Activated T-cell treated with anti-CD3 and anti-CD28 coated beads for 1 hour (primary cell): Measurements from ENCODE around the gene ADH6.
"Not testable (repeated sequence)": the region's sequence is repeated elsewhere in the genome, so short reads cannot be mapped to it uniquely, and the experiment has no call there.

Experiments used
- DNase-seq: peaks from one replicate; pipeline ENCODE4 v3.0.0-alpha.2; 2020; ENCODE audit warnings: low read depth

ADH6 gene

DNA sequence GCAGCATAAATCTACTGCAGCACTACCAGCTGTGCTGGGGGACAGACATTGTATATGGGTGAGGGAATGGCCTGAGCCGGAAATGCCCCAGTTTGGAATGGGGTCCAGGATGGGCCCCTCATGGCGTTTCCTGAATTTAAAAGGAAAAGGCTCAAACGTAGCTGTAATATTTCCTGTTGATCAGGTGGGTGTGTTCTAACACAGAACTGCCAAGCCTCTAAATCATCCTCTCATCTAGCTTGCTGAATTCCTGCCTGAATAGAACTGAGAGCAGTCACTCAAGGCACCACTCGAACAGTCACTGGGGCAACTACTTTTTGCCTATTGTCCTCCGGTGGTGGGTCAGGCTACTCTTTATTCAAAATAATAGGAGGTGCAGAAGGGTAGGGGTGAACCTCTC, 28.7 kb downstream of the ADH6 start:
- no peak for DNase-seq

DNA sequence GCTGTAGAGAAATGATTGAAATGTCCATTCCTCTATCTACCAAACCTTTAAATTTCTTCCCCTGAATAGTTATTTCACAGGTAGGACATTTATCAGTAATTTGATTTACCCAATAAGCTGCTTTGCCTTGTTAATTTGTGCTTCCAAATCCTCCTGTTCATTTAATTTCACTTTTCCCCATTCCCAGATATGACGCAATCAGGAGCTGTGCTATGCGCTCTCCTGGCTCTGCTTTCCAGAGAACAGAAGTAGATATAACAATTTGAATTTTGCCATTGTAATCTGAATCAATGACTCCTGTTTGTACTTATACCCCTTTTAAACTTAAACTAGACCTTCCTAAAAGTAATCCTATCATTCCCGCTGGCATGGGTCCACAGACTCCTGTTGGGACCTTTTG, 29.1 kb downstream of the ADH6 start:
- not testable (repeated sequence) for DNase-seq

DNA sequence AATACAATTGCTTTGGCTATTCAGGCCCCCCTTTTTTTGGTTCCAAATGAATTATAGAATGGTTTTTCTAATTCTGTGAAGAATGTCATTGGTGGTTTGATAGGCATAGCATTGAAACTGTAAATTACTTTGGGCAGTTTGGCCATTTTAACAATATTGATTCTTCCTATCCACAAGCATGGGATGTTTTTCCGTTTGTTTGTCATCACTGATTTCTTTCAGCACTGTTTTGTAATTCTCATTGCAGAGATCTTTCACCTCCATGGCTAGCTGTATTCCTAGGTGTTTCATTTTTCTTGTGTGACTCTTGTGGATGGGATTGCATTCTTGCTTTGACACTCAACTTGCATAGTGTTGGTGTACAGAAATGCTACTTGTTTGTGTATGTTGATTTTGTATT, 33.0 kb downstream of the ADH6 start:
- DNase-seq: no peak

DNA sequence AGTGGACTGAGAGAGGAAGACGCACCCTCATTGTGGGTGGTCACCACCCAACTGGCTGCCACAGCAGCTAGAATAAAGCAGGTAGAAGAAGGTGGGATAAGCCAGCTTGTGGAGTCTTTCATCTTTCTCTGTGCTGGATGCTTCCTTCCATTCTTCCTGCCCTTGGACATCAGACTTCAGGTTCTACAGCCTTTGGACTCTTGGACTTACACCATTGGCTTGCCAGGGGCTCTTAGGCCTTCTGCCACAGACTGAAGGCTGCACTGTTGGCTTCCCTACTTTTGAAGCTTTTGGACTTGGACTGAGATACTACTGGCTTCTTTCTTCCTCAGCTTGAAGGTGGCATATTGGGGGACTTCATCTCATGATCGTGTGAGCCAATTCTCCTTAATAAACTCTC, 33.5 kb downstream of the ADH6 start:
- DNase-seq: no peak

DNA sequence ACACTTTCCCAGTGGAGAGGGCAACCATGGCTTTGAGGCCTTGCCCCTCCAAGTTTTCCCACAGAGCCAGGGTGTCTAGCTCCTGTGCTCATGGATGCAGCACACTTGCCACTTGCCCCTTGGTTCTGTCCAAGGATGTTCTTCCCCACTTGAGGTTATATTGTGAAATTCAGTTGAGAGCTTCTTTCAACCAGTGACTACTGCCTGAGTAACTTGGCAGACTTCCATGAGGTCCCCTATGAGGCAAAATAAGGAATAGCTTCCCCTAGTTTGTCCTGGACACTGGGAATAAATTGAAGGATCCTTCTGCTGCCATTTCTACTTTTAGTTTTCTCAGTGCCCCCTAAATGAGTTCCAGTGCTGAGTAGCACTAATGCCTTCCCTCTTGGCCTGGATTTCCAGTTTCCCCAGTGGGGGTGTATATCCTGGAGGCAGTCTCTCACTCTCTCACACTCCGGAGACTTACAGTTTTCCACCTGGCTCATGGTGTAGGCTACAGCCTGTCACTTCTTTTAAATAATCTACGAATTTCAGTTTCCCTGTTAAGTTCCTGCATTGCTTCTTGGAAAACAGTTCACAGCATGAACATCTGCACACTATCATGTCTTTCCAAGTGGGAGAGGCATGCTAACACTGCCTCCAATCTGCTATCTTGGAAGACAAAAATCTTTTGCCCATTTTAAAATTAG, 38.5 kb downstream of the ADH6 start:
- DNase-seq: no peak

DNA sequence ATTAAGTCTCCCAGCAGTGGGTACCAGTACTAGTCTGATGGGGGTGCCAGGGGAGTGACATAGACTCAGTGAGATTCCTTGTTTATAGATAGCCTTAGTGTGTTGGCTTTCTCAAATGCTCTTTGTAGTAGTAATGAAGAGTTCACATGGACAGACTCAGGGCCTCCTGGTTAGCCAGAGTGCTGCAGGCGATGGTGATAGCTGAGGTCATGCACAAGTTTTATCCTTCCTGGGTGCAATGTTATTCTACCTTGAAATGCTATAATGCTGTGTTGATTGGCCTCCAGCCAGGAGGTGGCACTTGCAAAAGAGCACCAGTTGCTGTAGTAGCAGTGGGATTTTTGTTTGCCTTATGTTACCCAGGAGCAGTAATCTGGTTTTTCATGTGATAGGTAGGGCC, 39.4 kb downstream of the ADH6 start:
- DNase-seq: no peak

DNA sequence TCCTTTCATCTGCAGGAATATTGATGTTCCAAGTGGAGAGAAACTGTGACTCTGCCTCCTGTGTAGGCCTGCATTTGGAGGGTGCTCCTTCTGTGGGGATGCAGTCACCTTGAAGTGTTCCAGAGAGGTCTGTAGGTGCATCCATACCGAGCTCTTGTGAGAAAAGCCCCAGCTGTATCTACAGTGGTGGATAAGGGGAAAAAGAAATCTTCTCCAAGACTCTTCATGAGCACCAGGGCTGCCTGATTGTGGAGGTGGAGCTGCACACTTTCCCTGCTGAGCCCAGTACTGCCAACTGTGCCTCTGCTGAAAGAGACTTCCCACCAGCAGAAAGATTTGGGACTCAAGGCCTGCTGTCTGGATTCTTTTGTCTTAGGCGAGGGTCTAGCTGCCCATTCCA, 39.9 kb downstream of the ADH6 start:
- no peak for DNase-seq

DNA sequence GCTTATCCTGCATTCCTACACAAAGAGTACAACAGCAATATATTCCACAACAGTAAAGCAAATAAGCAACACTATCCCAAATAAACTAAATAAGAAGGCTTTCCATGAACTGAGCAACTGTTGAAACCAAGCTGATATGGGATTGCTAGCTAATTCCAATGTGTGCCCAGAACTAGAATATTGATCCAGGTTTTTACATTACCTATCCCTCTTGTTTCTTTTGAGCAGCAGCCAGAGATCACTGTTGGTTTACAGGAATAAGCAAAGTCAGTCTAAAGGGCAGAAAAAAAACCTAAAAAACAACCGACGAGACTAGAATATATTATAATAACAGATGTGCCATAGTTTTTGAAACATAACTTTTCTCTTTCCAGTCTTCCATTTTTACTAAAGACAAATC, 52.5 kb downstream of the ADH6 start:
- no peak for DNase-seq

DNA sequence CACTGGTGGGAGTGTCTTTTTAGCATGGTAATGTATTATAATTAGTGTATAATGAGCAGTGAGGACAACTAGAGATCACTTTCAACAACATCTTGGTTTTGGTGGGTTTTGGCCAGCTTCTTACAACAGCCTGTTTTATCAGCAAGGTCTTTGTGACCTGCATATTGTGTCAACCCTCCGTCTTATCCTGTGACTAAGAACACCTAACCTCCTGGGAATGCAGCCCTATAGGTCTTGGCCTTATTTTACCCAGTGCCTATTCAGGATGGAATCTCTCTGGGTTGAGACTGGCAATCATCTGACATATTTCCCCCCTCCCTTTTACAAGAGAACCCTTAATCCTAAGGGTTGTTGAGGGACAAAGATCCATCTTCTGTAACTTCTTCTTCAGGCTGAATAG, 53.1 kb downstream of the ADH6 start:
- DNase-seq: no peak

DNA sequence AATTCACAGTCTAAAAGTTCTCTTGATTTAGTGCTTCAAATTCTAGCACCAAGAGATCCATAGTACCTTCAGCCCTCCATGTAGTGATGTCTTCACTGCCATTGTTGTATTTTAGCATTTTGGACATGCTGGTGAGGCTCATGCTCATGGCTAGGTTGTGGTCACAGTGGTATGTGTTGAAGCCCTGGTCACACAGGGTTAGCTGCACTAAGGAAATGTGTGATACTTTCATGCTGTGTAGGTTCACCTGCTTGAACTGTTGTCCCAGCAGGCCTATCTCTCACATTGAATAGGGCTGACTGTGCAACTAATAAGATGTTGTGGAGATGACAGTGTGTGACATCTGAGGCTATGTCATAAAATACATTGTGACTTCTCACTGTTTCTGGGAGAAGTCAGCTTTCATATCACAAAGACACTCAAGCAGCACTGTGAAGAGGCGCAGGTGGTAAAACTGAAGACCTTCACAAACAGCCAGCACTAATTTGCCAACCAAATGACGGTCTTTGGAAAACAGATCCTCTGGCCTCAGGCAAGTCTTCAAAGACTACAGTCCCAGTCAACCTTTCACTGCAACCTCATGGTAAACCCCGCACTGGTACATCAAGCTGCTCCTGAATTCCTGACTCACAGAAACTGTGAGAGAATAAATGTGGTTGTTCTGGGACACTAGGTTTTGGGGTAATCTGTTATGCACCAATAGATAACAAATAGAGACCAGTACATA, 57.5 kb downstream of the ADH6 start:
- DNase-seq: no peak

DNA sequence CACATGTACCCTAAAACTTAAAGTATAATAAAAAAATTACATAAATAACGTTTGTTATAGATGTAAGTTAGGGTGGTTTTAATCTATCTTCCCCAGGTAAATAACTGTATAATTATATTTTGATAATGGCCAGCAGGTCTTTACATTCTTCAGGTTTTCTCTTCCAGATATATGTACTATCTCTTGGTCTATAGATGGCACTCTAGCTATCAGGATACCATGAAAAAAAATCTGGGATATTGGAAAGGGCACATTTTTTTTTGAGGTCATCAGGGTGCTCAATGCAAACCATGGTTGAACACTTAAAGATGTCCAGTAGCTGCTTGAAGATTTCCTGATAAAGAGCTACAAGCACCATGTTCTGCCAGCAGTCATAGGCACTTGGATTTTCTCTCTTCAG, 59.3 kb downstream of the ADH6 start:
- DNase-seq: no peak

DNA sequence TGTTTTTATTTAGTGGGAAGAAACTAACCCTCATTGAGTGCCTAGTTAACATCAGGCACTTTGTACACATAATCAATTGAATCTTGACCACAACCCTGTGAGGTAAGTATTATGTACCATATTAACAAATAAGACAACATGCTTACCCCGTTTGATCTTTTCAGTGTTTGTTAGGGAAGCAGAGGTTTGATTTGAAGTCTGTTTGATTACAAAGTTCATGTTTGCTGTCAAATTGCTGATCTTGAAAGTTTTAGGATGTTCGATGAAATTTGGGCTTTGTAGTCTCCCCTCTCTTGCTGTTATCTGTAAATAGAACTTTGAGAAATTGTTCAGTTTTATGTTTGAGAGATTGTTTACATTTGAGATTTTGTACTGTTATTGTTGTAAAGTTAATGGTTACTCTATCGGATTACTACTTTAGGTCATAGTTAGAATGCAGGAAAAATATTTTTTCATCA, 61.5 kb downstream of the ADH6 start:
- DNase-seq: no peak

DNA sequence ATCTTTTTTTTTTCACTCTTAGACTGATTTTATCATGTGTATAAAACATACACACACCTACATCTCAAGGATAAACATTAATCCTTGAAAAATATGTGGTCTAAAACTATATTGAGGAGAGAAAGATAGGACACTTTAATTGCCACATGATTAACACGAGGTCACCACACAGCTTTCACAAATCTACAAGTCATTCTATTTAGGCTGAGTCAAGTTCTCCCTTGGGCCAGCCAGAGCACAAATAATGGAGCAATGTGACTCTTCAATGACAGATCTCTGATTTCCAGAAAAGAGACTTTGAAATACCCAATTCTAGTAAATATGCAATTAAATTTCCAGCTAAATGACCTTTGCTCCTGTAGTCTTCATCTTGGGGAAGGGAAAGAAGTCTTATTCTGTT, 62.1 kb downstream of the ADH6 start:
- DNase-seq: no peak

DNA sequence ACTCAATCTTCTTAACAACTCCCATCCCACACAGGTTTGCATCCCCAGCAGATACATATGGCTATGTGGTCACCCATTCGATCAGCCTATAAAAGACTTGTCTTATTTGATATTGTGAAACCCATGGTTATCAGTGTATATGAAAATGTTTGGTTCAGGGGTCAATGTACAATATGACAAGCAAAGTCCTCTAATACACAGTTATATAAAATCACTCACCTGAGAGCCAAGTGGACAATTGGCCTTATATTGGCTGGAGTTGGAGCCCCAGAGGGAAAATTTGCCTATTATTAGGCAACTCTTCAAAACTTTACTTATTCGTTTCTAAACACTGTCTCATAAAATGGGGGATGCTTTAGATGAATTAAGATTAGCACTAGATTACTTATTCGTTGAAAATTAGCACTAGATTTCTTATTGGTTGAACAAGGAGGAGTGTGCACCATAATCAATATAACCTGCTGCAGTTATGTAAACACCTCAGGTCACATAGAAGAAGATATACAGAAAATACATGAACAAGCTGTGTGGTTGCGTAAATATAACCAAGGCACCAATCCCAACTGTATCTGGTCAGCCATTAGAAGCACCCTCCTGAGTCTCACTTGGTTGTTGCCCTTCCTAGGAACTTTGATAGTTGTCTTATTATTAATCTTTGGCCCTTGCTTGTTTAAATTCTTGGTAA, 64.2 kb downstream of the ADH6 start:
- no peak for DNase-seq
